ENCODE results near the gene TANC1. TPM values are rescaled to one million over a fixed set of nuclear protein-coding genes. Genes with fewer than 3 reads are reported as not detected.

Gene TANC1
- total RNA-seq, 1 donor from 2014 or later, result 18.5 TPM

DNA sequence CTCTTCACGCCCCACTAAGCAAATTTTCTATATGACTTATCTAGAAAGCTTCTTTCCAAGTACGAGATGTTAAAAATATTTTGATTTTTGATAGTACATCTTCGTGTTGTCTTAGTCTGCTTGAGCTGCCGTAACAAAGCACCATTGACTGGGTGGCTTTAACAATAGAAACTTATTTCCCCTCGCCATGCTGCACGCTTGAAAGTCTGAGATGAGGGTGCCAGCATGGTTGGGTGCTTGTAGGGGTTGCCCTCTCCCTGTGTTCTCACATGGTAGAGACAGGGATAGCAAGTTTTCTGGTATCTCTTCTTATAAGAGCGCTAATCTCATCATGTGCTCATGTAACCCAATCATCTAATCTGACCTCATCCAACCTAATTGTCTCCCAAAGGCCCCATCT is 106.2 kb downstream of the TANC1 start:
- no peaks in the 10 kb centered on the region for H3K36me3 ChIP-seq (ENCODE audit: control insufficient read depth, insufficient read depth, low read length)
- no peak overlapping the region for H3K4me3 ChIP-seq (ENCODE audit: low read depth, low read length)
- TF ChIP-seq, protein P1, sequence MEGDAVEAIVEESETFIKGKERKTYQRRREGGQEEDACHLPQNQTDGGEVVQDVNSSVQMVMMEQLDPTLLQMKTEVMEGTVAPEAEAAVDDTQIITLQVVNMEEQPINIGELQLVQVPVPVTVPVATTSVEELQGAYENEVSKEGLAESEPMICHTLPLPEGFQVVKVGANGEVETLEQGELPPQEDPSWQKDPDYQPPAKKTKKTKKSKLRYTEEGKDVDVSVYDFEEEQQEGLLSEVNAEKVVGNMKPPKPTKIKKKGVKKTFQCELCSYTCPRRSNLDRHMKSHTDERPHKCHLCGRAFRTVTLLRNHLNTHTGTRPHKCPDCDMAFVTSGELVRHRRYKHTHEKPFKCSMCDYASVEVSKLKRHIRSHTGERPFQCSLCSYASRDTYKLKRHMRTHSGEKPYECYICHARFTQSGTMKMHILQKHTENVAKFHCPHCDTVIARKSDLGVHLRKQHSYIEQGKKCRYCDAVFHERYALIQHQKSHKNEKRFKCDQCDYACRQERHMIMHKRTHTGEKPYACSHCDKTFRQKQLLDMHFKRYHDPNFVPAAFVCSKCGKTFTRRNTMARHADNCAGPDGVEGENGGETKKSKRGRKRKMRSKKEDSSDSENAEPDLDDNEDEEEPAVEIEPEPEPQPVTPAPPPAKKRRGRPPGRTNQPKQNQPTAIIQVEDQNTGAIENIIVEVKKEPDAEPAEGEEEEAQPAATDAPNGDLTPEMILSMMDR (IDR thresholded peaks at IDR 0.05; ENCODE audit: insufficient read depth, low read length, poor library complexity, severe bottlenecking), result no peak
- DNase-seq (ENCODE audit: low read depth), result no peak
- H3K27me3 ChIP-seq (ENCODE audit: control insufficient read depth, insufficient read depth, low read length), result no peaks in the 10 kb centered on the region

DNA sequence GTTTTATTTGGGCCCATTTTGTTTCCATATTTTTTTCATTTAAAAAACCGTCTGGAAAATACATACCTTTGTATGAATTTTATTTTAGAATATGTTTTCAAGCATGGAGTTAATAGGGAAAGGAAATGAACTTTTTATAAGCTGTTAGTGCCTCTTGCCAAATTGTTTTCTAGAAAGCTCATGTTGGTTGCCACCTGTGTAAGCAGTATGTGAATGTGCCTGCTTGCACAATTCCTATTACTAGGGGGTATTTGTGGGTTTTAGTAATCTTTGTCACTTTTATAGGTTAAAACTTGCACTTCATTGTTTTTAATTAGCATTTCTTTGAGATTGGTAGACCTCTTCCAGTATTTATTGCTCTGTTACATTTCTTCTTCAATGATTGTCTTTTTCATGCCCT is 107.3 kb downstream of the TANC1 start:
- Histone ChIP-seq H3K4me3 (ENCODE audit: low read depth, low read length) (no peak overlapping the region), H3K27me3 (ENCODE audit: control insufficient read depth, insufficient read depth, low read length) (no peaks in the 10 kb centered on the region), H3K36me3 (ENCODE audit: control insufficient read depth, insufficient read depth, low read length) (no peaks in the 10 kb centered on the region)
- TF ChIP-seq, protein P1 (IDR thresholded peaks at IDR 0.05; ENCODE audit: insufficient read depth, low read length, poor library complexity, severe bottlenecking), result no peak
- DNase-seq (ENCODE audit: low read depth), result no peak

DNA sequence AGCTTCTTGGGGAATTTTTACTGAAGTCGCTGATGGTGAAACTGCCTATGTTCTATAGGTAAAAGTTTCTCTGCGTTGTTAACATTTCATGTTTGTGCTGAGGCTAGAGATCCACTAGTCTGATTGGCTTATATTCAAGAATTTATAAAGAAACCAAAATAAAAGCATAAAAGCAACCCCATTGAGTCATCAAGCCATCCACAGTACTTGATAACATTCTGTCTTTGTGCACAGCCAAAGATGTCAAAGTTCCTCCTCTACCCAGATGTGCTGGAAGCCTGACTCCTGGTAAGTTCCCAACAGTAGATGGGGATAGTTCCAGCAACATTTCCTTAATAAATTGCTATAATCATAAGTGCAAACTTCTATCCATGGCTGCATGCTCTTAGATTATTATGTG is 107.8 kb downstream of the TANC1 start:
- no peaks in the 10 kb centered on the region for H3K36me3 ChIP-seq (ENCODE audit: control insufficient read depth, insufficient read depth, low read length)
- H3K4me3 ChIP-seq (ENCODE audit: low read depth, low read length), result no peak overlapping the region
- DNase-seq (ENCODE audit: low read depth), result no peak
- TF ChIP-seq, protein P1 (IDR thresholded peaks at IDR 0.05; ENCODE audit: insufficient read depth, low read length, poor library complexity, severe bottlenecking), result no peak
- H3K27me3 ChIP-seq (ENCODE audit: control insufficient read depth, insufficient read depth, low read length), result no peaks in the 10 kb centered on the region

DNA sequence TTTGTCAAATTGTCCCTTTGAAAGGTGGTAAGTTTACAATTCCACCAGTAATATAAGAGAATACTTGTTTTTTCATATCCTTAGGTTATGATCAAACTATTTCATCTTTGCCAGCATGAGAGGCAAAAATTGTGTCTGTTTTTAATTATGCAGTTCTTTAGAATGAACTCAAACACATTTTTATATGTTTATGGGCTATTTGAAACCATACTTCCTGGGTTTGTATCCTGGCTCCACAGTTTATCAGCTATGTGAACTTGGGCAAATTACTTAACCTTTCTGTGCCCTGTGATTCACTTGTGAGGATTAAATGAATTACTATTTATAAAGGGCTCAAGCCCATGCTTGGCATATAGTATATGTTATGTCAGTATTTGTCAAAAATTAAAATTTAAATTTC is 109.4 kb downstream of the TANC1 start:
- H3K4me3 ChIP-seq (ENCODE audit: low read depth, low read length), result no peak overlapping the region
- DNase-seq (ENCODE audit: low read depth), result no peak
- H3K27me3 ChIP-seq (ENCODE audit: control insufficient read depth, insufficient read depth, low read length), result no peaks in the 10 kb centered on the region
- TF ChIP-seq, protein P1 (IDR thresholded peaks at IDR 0.05; ENCODE audit: insufficient read depth, low read length, poor library complexity, severe bottlenecking), result no peak
- H3K36me3 ChIP-seq (ENCODE audit: control insufficient read depth, insufficient read depth, low read length), result no peaks in the 10 kb centered on the region

DNA sequence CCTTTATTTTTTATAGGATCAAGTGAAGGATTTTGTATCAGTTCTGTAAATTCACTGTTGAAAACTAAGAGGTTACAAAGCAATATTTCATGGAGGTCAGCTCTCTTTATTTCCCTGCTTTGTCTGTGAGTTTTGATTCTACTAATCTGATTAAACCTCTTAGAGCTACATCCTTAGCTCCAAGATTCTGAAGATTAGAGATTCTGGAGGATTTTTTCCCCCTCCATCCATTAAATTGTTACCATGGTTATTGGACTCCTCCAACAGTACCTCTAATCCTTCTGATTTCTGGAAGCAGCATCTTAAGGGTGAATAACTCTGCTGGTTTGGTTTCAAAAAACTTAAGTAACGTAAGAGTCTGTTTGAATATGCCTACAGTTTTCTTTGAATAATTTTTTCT is 110.0 kb downstream of the TANC1 start:
- TF ChIP-seq, protein P1 (IDR thresholded peaks at IDR 0.05; ENCODE audit: insufficient read depth, low read length, poor library complexity, severe bottlenecking), result no peak
- no peak overlapping the region for H3K4me3 ChIP-seq (ENCODE audit: low read depth, low read length)
- no peak for DNase-seq (ENCODE audit: low read depth)
- H3K27me3 ChIP-seq (ENCODE audit: control insufficient read depth, insufficient read depth, low read length), result no peaks in the 10 kb centered on the region
- no peaks in the 10 kb centered on the region for H3K36me3 ChIP-seq (ENCODE audit: control insufficient read depth, insufficient read depth, low read length)

DNA sequence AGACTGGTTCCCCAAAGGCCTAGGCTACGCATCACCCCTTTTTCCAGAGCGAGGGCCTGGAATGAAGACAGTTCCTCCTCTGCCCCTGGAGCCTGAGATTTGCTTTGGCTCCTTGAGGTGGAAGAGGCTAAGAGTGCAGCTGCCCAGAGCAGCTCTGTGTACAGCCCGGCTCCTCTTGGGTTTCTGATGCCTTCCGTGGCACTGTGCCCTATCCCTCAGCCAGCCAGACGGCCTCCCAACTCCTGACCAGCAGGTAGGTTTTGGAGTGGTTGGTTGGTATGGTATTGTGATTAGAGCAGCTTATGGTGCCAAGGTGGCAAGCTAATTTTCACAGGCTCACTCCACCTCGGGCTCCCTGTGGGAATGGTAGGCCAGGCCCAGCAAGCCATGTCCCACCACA is 112.2 kb downstream of the TANC1 start:
- TF ChIP-seq, protein P1 (IDR thresholded peaks at IDR 0.05; ENCODE audit: insufficient read depth, low read length, poor library complexity, severe bottlenecking), result no peak
- Histone ChIP-seq H3K36me3 (ENCODE audit: control insufficient read depth, insufficient read depth, low read length) (no peaks in the 10 kb centered on the region), H3K4me3 (ENCODE audit: low read depth, low read length) (no peak overlapping the region), H3K27me3 (ENCODE audit: control insufficient read depth, insufficient read depth, low read length) (no peaks in the 10 kb centered on the region)
- DNase-seq (ENCODE audit: low read depth), result no peak
